Measurements from ENCODE around the gene PRRG2. TPM values are rescaled to one million over a fixed set of nuclear protein-coding genes. Genes with fewer than 3 reads are reported as not detected.

The PRRG2 gene
- total RNA-seq, 1 experiment from 2014 or later: 1.5 TPM

DNA sequence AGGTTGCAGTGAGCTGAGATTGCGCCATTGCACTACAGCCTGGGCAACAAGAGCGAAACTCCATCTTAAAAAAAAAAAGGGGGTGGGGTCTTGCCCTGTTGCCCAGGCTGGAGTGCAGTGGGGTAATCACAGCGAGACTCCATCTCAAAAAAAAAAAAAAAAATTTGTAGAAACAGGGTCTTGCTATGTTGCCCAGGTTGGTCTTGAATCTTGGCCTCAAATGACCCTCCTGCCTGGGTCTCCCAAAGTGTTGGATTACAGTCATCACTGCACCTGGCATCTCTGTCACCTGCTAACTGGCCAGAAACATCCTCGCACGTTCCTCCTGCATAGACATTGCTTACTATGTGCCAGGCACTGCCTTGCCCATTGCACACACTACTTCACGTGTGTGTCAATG is 39.2 kb upstream of the PRRG2 start:
- intact Hi-C loops (cut with micrococcal nuclease; ENCODE audit: unreplicated experiment): no loop called here
- CTCF ChIA-PET: no interaction called here
- Histone ChIP-seq H3K36me3 (ENCODE audit: insufficient read depth, low read length, poor library complexity, severe bottlenecking) (peaks cover 57% of the 10 kb centered on the region), H3K27ac (ENCODE audit: low read depth, low read length, poor library complexity, severe bottlenecking) (no peak overlapping the region), H3K4me1 (ENCODE audit: insufficient read depth, low read length, poor library complexity, severe bottlenecking) (no peaks in the 10 kb centered on the region), H3K27me3 (replicated peaks; ENCODE audit: insufficient read depth, low read depth, low read length, poor library complexity) (no peaks in the 10 kb centered on the region), H3K4me3 (ENCODE audit: low read depth, low read length, poor library complexity, severe bottlenecking) (no peak overlapping the region), H3K9me3 (ENCODE audit: low read depth, low read length, poor library complexity, severe bottlenecking) (no peaks in the 10 kb centered on the region)
- TF ChIP-seq CTCF (conservative IDR thresholded peaks at IDR 0.05; ENCODE audit: low read depth, low read length): no peak
- no peak for TF ChIP-seq EZH2 (IDR thresholded peaks at IDR 0.05; ENCODE audit: borderline replicate concordance, low read depth, low read length, poor library complexity, severe bottlenecking)
- POLR2A ChIA-PET (ENCODE audit: low non-redundant PET): no interaction called here
- no peak for DNase-seq (ENCODE audit: low spot score)
- no TSS peak for BruUV-seq (replicated peaks)

DNA sequence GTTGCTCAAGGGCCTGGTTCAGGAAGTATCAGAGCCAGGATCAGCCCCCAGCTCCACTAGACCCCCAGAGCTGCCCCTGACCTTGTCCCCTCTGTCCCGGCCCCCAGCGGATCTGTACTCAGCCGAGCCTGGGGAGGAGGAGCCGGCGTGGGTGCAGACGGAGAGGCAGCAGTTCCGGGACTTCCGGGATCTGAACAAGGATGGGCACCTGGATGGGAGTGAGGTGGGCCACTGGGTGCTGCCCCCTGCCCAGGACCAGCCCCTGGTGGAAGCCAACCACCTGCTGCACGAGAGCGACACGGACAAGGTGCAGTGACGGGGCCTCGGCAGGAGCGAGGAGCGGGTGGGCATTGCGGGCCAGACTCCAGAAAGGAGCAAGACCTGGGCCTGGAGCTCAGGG is 38.7 kb upstream of the PRRG2 start:
- Histone ChIP-seq H3K36me3 (ENCODE audit: insufficient read depth, low read length, poor library complexity, severe bottlenecking) (peaks cover 52% of the 10 kb centered on the region), H3K27ac (ENCODE audit: low read depth, low read length, poor library complexity, severe bottlenecking) (no peak overlapping the region), H3K4me1 (ENCODE audit: insufficient read depth, low read length, poor library complexity, severe bottlenecking) (peaks cover 4% of the 10 kb centered on the region), H3K9me3 (ENCODE audit: low read depth, low read length, poor library complexity, severe bottlenecking) (no peaks in the 10 kb centered on the region), H3K27me3 (replicated peaks; ENCODE audit: insufficient read depth, low read depth, low read length, poor library complexity) (no peaks in the 10 kb centered on the region), H3K4me3 (ENCODE audit: low read depth, low read length, poor library complexity, severe bottlenecking) (no peak overlapping the region)
- ChIA-PET CTCF (no interaction called here), POLR2A (ENCODE audit: low non-redundant PET) (no interaction called here)
- no peak for DNase-seq (ENCODE audit: low spot score)
- no peak for TF ChIP-seq CTCF (conservative IDR thresholded peaks at IDR 0.05; ENCODE audit: low read depth, low read length)
- no peak for TF ChIP-seq EZH2 (IDR thresholded peaks at IDR 0.05; ENCODE audit: borderline replicate concordance, low read depth, low read length, poor library complexity, severe bottlenecking)
- intact Hi-C loops (cut with micrococcal nuclease; ENCODE audit: unreplicated experiment): no loop called here
- no TSS peak for BruUV-seq (replicated peaks)

DNA sequence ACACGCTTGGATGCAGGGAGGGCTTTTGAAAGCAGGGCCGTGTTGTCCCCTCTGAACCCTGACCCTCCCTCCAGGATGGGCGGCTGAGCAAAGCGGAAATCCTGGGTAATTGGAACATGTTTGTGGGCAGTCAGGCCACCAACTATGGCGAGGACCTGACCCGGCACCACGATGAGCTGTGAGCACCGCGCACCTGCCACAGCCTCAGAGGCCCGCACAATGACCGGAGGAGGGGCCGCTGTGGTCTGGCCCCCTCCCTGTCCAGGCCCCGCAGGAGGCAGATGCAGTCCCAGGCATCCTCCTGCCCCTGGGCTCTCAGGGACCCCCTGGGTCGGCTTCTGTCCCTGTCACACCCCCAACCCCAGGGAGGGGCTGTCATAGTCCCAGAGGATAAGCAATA is 38.1 kb upstream of the PRRG2 start:
- BruUV-seq (replicated peaks): TSS peak; percentile 69
- DNase-seq (ENCODE audit: low spot score): no peak
- Histone ChIP-seq H3K4me3 (ENCODE audit: low read depth, low read length, poor library complexity, severe bottlenecking) (no peak overlapping the region), H3K36me3 (ENCODE audit: insufficient read depth, low read length, poor library complexity, severe bottlenecking) (peaks cover 47% of the 10 kb centered on the region), H3K27ac (ENCODE audit: low read depth, low read length, poor library complexity, severe bottlenecking) (no peak overlapping the region), H3K4me1 (ENCODE audit: insufficient read depth, low read length, poor library complexity, severe bottlenecking) (peaks cover 4% of the 10 kb centered on the region), H3K27me3 (replicated peaks; ENCODE audit: insufficient read depth, low read depth, low read length, poor library complexity) (no peaks in the 10 kb centered on the region), H3K9me3 (ENCODE audit: low read depth, low read length, poor library complexity, severe bottlenecking) (no peaks in the 10 kb centered on the region)
- ChIA-PET POLR2A (ENCODE audit: low non-redundant PET) (no interaction called here), CTCF (no interaction called here)
- intact Hi-C loops (cut with micrococcal nuclease; ENCODE audit: unreplicated experiment): no loop called here
- TF ChIP-seq EZH2 (IDR thresholded peaks at IDR 0.05; ENCODE audit: borderline replicate concordance, low read depth, low read length, poor library complexity, severe bottlenecking) (no peak), CTCF (conservative IDR thresholded peaks at IDR 0.05; ENCODE audit: low read depth, low read length) (no peak)
